ENCODE data around the gene XG. TPM values are rescaled to one million over a fixed set of nuclear protein-coding genes. Genes with fewer than 3 reads are reported as not detected.
A peak's percentile ranks its signal among the peaks of the same experiment; 100 is the strongest.
"Not testable (repeated sequence)": the region's sequence is repeated elsewhere in the genome, so short reads cannot be mapped to it uniquely, and the experiment has no call there.

XG gene
- total and polyA plus RNA-seq, 2 donors (not counting 3 experiments of a cell fraction or from before 2014, with no cell fraction given) = 0.10 TPM; not detected in 1

GRCh38 chrX:2801223-2801622 is 49.4 kb downstream of the XG start:
- intact Hi-C loops (cut with micrococcal nuclease) (no loop called here), dilution Hi-C loops (cut with MboI; ENCODE audit: extremely low pct_ligation_motif_present, low sequenced_read_pairs) (no loop called here)
- no peaks in the 10 kb centered on the region for H3K9me1 ChIP-seq (replicated peaks; ENCODE audit: control insufficient read depth, extremely low read depth, insufficient read depth, low read length)
- POLR2A ChIA-PET = no interaction called here
- H3K9me3 ChIP-seq (replicated peaks; ENCODE audit: control insufficient read depth, insufficient read depth, low read length) = no peaks in the 10 kb centered on the region
- no peak overlapping the region for H3K9ac ChIP-seq (replicated peaks; ENCODE audit: extremely low read depth, insufficient read depth, low read length)
- H3K79me2 ChIP-seq (ENCODE audit: control insufficient read depth, insufficient read depth, low read length) = no peaks in the 10 kb centered on the region
- H3K4me2 ChIP-seq (ENCODE audit: insufficient read depth, low read length) = no peak overlapping the region
- no peak for FAIRE-seq
- CTCF ChIA-PET = interaction anchor here (1.1 kb wide), 1 partner anchor 12 kb away, joined by 3 read pairs; no protein-coding TSS in a partner anchor
- H4K20me1 ChIP-seq (replicated peaks; ENCODE audit: control insufficient read depth, extremely low read depth, insufficient read depth, low read length) = no peaks in the 10 kb centered on the region
- no peaks in the 10 kb centered on the region for H3K27me3 ChIP-seq (ENCODE audit: control insufficient read depth in 2 of 2, insufficient read depth in 2 of 2, low read length in 2 of 2)
- H3K27ac ChIP-seq (ENCODE audit: insufficient read depth, low read depth, low read length) = no peak overlapping the region
- H3K4me1 ChIP-seq (ENCODE audit: control insufficient read depth, extremely low read depth, insufficient read depth, low read length) = no peaks in the 10 kb centered on the region
- H2AFZ ChIP-seq (ENCODE audit: low read depth, low read length) = no peak overlapping the region
- no peak for DNase-seq (ENCODE audit: low read depth, low spot score)
- no peak for TF ChIP-seq JUN (IDR thresholded peaks at IDR 0.05; ENCODE audit: borderline replicate concordance, insufficient read depth, insufficient read length, low read depth)
- no peak overlapping the region for H3K4me3 ChIP-seq (replicated peaks in 1 of 3; ENCODE audit: insufficient read depth in 1 of 3, low read depth in 1 of 3, low read length in 3 of 3)
- BruUV-seq (replicated peaks) = no TSS peak
- no peaks in the 10 kb centered on the region for H3K36me3 ChIP-seq (ENCODE audit: control insufficient read depth in 2 of 2, extremely low read depth in 1 of 2, insufficient read depth in 2 of 2, low read length in 2 of 2)

- intact Hi-C loops (cut with micrococcal nuclease); H3K79me2 ChIP-seq (ENCODE audit: control insufficient read depth, insufficient read depth, low read length); dilution Hi-C loops (cut with MboI; ENCODE audit: extremely low pct_ligation_motif_present, low sequenced_read_pairs); H3K4me1 ChIP-seq (ENCODE audit: control insufficient read depth, extremely low read depth, insufficient read depth, low read length); H4K20me1 ChIP-seq (replicated peaks; ENCODE audit: control insufficient read depth, extremely low read depth, insufficient read depth, low read length); H3K4me2 ChIP-seq (ENCODE audit: insufficient read depth, low read length); H3K27me3 ChIP-seq (ENCODE audit: control insufficient read depth in 2 of 2, insufficient read depth in 2 of 2, low read length in 2 of 2); DNase-seq (ENCODE audit: low read depth, low spot score); H3K36me3 ChIP-seq (ENCODE audit: control insufficient read depth in 2 of 2, extremely low read depth in 1 of 2, insufficient read depth in 2 of 2, low read length in 2 of 2); H3K9me3 ChIP-seq (replicated peaks; ENCODE audit: control insufficient read depth, insufficient read depth, low read length); H3K9me1 ChIP-seq (replicated peaks; ENCODE audit: control insufficient read depth, extremely low read depth, insufficient read depth, low read length); H3K27ac ChIP-seq (ENCODE audit: insufficient read depth, low read depth, low read length); POLR2A ChIA-PET; H3K4me3 ChIP-seq (replicated peaks in 1 of 3; ENCODE audit: insufficient read depth in 1 of 3, low read depth in 1 of 3, low read length in 3 of 3); CTCF ChIA-PET; H2AFZ ChIP-seq (ENCODE audit: low read depth, low read length); H3K9ac ChIP-seq (replicated peaks; ENCODE audit: extremely low read depth, insufficient read depth, low read length); BruUV-seq (replicated peaks): not testable (repeated sequence)
- FAIRE-seq = peak; percentile 21
Measured at GRCh38 chrX:2802376-2803090, 50.7 kb downstream of the XG start.

GRCh38 chrX:2803486-2803885 is 51.6 kb downstream of the XG start:
- FAIRE-seq; H3K9ac ChIP-seq (replicated peaks; ENCODE audit: extremely low read depth, insufficient read depth, low read length); H3K4me2 ChIP-seq (ENCODE audit: insufficient read depth, low read length); H3K4me1 ChIP-seq (ENCODE audit: control insufficient read depth, extremely low read depth, insufficient read depth, low read length); H3K36me3 ChIP-seq (ENCODE audit: control insufficient read depth in 2 of 2, extremely low read depth in 1 of 2, insufficient read depth in 2 of 2, low read length in 2 of 2); H3K27me3 ChIP-seq (ENCODE audit: control insufficient read depth in 2 of 2, insufficient read depth in 2 of 2, low read length in 2 of 2); intact Hi-C loops (cut with micrococcal nuclease); POLR2A ChIA-PET; H3K27ac ChIP-seq (ENCODE audit: insufficient read depth, low read depth, low read length); CTCF ChIA-PET; BruUV-seq (replicated peaks); DNase-seq (ENCODE audit: low read depth, low spot score); H3K79me2 ChIP-seq (ENCODE audit: control insufficient read depth, insufficient read depth, low read length); H3K9me3 ChIP-seq (replicated peaks; ENCODE audit: control insufficient read depth, insufficient read depth, low read length); H3K9me1 ChIP-seq (replicated peaks; ENCODE audit: control insufficient read depth, extremely low read depth, insufficient read depth, low read length); H3K4me3 ChIP-seq (replicated peaks in 1 of 3; ENCODE audit: insufficient read depth in 1 of 3, low read depth in 1 of 3, low read length in 3 of 3); H4K20me1 ChIP-seq (replicated peaks; ENCODE audit: control insufficient read depth, extremely low read depth, insufficient read depth, low read length); H2AFZ ChIP-seq (ENCODE audit: low read depth, low read length); dilution Hi-C loops (cut with MboI; ENCODE audit: extremely low pct_ligation_motif_present, low sequenced_read_pairs): not testable (repeated sequence)

- H3K27ac ChIP-seq (ENCODE audit: insufficient read depth, low read depth, low read length); H3K9ac ChIP-seq (replicated peaks; ENCODE audit: extremely low read depth, insufficient read depth, low read length); H3K9me1 ChIP-seq (replicated peaks; ENCODE audit: control insufficient read depth, extremely low read depth, insufficient read depth, low read length); CTCF ChIA-PET; H3K4me3 ChIP-seq (replicated peaks in 1 of 3; ENCODE audit: insufficient read depth in 1 of 3, low read depth in 1 of 3, low read length in 3 of 3); H3K27me3 ChIP-seq (ENCODE audit: control insufficient read depth in 2 of 2, insufficient read depth in 2 of 2, low read length in 2 of 2); BruUV-seq (replicated peaks); H3K36me3 ChIP-seq (ENCODE audit: control insufficient read depth in 2 of 2, extremely low read depth in 1 of 2, insufficient read depth in 2 of 2, low read length in 2 of 2); H3K9me3 ChIP-seq (replicated peaks; ENCODE audit: control insufficient read depth, insufficient read depth, low read length); H3K4me2 ChIP-seq (ENCODE audit: insufficient read depth, low read length); H3K4me1 ChIP-seq (ENCODE audit: control insufficient read depth, extremely low read depth, insufficient read depth, low read length); DNase-seq (ENCODE audit: low read depth, low spot score); H4K20me1 ChIP-seq (replicated peaks; ENCODE audit: control insufficient read depth, extremely low read depth, insufficient read depth, low read length); H3K79me2 ChIP-seq (ENCODE audit: control insufficient read depth, insufficient read depth, low read length); H2AFZ ChIP-seq (ENCODE audit: low read depth, low read length); POLR2A ChIA-PET; dilution Hi-C loops (cut with MboI; ENCODE audit: extremely low pct_ligation_motif_present, low sequenced_read_pairs); intact Hi-C loops (cut with micrococcal nuclease): not testable (repeated sequence)
- peak; percentile 72 for FAIRE-seq
Measured at GRCh38 chrX:2804106-2804843, 52.4 kb downstream of the XG start.
